A673 (cell line): ENCODE data around the gene LAMA5. TPM values are rescaled to one million over a fixed set of nuclear protein-coding genes. Genes with fewer than 3 reads are reported as not detected.

Source experiments
- BruUV-seq: library from RNA; stranded (reverse); fragments of 400-500 nt; replicated peaks from 2 replicates; lab custom pipeline; 2021; lab: Mats Ljungman, UMichigan
- CTCF ChIA-PET: fragments of 300-600 bp; sonication (Branson Sonifier 250); formaldehyde crosslinking; loops from one replicate; lab custom pipeline; 2022; ENCODE audit warnings: antibody characterized with exemption; lab: Charles Lee
- POLR2A ChIA-PET: fragments of 300-600 bp; sonication (Branson Sonifier 250); formaldehyde crosslinking; loops from one replicate; lab custom pipeline; 2022; ENCODE audit warnings: antibody characterized with exemption; ENCODE audit not compliant: low non-redundant PET; lab: Charles Lee
- DNase-seq: peaks from one replicate; pipeline ENCODE4 v3.0.0-alpha.2; 2015; ENCODE audit warnings: low spot score
- H3K27ac ChIP-seq: fragments of 200-600 bp; sonication (generic); 2 replicates; pipeline ENCODE4 v1.5.1; 2016; ENCODE audit warnings: mixed run types, low read depth, mild to moderate bottlenecking, mixed read lengths, antibody characterized with exemption, low read length; ENCODE audit not compliant: poor library complexity, severe bottlenecking
- H3K27me3 ChIP-seq: fragments of 200-600 bp; sonication (generic); replicated peaks from 2 replicates; pipeline ENCODE4 v1.6.1; 2017; ENCODE audit warnings: mixed run types, low read depth, mild to moderate bottlenecking, mixed read lengths, antibody characterized with exemption, low read length; ENCODE audit not compliant: insufficient read depth, poor library complexity
- H3K36me3 ChIP-seq: fragments of 200-600 bp; sonication (generic); 2 replicates; pipeline ENCODE4 v1.6.1; 2016; ENCODE audit warnings: mixed run types, mild to moderate bottlenecking, mixed read lengths, antibody characterized with exemption, low read length; ENCODE audit not compliant: insufficient read depth, poor library complexity, severe bottlenecking
- H3K4me1 ChIP-seq: fragments of 200-600 bp; sonication (generic); 2 replicates; pipeline ENCODE4 v1.6.1; 2017; ENCODE audit warnings: mixed run types, mild to moderate bottlenecking, mixed read lengths, antibody characterized with exemption, low read length; ENCODE audit not compliant: insufficient read depth, poor library complexity, severe bottlenecking
- H3K4me3 ChIP-seq: fragments of 200-600 bp; sonication (generic); 2 replicates; pipeline ENCODE4 v1.5.1; 2016; ENCODE audit warnings: low read depth, mixed run types, mild to moderate bottlenecking, mixed read lengths, low read length; ENCODE audit not compliant: poor library complexity, severe bottlenecking
- H3K9me3 ChIP-seq: fragments of 200-600 bp; sonication (generic); 2 replicates; pipeline ENCODE4 v1.6.1; 2016; ENCODE audit warnings: mixed run types, low read depth, mild to moderate bottlenecking, mixed read lengths, antibody characterized with exemption, low read length; ENCODE audit not compliant: poor library complexity, severe bottlenecking
- EZH2 ChIP-seq: fragments of 200-600 bp; sonication (generic); IDR thresholded peaks from 2 replicates; pipeline ENCODE4 v1.6.1; 2017; ENCODE audit warnings: borderline replicate concordance, low read depth, mild to moderate bottlenecking, mixed read lengths, antibody characterized with exemption, low read length; ENCODE audit not compliant: poor library complexity, severe bottlenecking
- intact Hi-C: fragments of 100-400 bp; cut with micrococcal nuclease; formaldehyde crosslinking; loops from one replicate; pipeline ENCODE4 v1.10.0; 2022; ENCODE audit not compliant: unreplicated experiment
- total RNA-seq: library from RNA; stranded (reverse); gene quantifications from 2 replicates; pipeline ENCODE4 v1.2.3, GENCODE V29; 2021
- TF ChIP-seq, protein P1 (sequence below): fragments of 300-800, 200-600 bp; sonication (generic); conservative IDR thresholded peaks from 2 replicates; pipeline ENCODE4 v1.5.1; 2017; ENCODE audit warnings: low read depth, mild to moderate bottlenecking, antibody characterized with exemption, low read length, moderate library complexity, mixed read lengths

LAMA5 gene
- total RNA-seq, 1 experiment from 2014 or later, result 4.2 TPM

DNA sequence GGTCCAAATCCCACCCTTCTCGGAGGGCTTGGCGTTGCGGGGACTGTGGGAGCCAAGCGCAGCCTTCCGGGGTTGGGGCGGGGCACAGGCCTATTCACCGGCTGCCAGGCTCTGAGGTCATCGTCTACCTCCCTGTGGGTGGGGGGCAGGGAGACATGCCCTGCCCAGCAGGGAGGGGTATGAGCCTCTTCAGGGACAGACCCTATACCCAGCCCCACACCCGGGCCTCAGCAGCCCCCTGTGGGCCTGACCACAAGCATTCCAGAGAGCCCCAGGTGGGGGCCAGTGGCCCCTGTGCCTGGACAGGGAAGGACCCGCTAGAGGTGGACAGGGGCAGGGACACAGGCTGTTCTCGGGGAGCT lies 11.6 kb downstream of the LAMA5 start:
- no peak for TF ChIP-seq EZH2
- TF ChIP-seq, protein P1, sequence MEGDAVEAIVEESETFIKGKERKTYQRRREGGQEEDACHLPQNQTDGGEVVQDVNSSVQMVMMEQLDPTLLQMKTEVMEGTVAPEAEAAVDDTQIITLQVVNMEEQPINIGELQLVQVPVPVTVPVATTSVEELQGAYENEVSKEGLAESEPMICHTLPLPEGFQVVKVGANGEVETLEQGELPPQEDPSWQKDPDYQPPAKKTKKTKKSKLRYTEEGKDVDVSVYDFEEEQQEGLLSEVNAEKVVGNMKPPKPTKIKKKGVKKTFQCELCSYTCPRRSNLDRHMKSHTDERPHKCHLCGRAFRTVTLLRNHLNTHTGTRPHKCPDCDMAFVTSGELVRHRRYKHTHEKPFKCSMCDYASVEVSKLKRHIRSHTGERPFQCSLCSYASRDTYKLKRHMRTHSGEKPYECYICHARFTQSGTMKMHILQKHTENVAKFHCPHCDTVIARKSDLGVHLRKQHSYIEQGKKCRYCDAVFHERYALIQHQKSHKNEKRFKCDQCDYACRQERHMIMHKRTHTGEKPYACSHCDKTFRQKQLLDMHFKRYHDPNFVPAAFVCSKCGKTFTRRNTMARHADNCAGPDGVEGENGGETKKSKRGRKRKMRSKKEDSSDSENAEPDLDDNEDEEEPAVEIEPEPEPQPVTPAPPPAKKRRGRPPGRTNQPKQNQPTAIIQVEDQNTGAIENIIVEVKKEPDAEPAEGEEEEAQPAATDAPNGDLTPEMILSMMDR, result no peak
- CTCF ChIA-PET, result no interaction called here
- Histone ChIP-seq H3K27ac (no peak overlapping the region), H3K9me3 (no peaks in the 10 kb centered on the region), H3K4me3 (no peak overlapping the region), H3K27me3 (no peaks in the 10 kb centered on the region), H3K36me3 (no peaks in the 10 kb centered on the region), H3K4me1 (no peaks in the 10 kb centered on the region)
- intact Hi-C loops, result no loop called here
- no TSS peak for BruUV-seq
- POLR2A ChIA-PET, result no interaction called here
- no peak for DNase-seq

DNA sequence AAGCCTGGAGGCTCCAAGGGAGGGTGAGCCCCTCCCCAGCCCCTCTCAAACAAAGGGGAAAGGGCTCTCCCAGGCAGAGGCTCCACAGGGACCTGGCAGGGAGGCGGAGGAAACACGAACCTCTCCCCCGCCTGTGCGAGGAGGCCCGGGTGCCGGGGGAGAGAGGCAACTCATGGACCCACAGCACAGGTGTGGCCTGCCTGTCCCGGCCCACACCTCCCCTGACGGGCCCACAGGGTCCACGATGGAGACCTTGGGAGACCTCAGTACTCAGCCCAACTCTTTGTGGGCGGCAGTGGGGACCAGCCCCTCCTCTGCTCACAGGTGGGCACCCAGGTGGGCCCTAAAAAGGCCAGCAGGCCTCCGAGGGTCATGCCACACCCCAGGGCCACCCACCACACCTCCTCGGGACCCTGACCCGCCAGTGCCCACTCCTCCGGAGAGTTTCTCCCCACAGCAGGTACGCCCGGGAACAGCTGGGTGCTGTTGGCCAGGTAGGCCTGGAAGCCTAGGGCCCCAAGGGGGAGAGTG lies 12.2 kb downstream of the LAMA5 start:
- H3K4me3 ChIP-seq, result no peak overlapping the region
- no peaks in the 10 kb centered on the region for H3K9me3 ChIP-seq
- H3K27me3 ChIP-seq, result no peaks in the 10 kb centered on the region
- intact Hi-C loops, result no loop called here
- no peak for DNase-seq
- ChIA-PET CTCF (no interaction called here), POLR2A (no interaction called here)
- H3K27ac ChIP-seq, result no peak overlapping the region
- BruUV-seq, result no TSS peak
- no peaks in the 10 kb centered on the region for H3K4me1 ChIP-seq
- H3K36me3 ChIP-seq, result no peaks in the 10 kb centered on the region
- no peak for TF ChIP-seq EZH2
- TF ChIP-seq, protein P1, result no peak

DNA sequence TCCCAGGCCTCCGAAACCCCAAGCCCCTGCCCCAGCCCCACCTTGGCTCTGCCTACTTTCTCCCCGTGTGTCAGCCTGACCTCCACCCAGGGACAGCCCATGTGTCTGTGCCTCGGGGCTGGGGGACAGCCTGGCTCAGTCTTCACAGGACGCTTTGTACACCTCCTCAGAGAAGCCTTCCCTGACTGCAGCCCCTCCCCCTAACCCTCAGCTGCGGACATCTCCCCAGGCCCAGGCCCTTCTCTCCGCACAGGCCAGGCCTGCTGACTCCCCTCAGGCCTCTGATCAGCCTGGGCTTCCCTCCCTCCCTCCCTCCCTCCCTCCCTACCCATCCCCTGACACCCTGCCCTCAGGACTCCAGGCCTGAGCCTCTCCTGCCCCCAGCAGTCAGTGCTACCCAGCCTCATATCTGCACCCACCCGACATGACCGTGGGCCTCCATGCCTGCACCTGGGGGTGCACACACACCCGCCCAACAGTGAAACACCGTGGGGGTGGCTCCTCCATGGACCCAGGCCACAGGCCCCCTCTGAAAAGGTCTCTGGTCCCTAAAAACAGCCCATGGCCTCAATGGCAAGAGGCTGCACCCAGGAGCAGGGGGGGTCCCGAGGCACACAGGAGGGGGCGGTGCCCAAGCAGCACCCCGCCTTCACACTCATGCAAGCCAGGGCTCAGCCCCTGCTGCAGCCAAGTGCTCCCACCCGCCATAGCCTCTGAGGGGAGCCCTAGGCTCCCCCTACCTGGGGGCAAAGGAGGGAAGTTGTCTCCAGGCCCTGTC lies 12.9 kb downstream of the LAMA5 start:
- no peaks in the 10 kb centered on the region for H3K9me3 ChIP-seq
- no peaks in the 10 kb centered on the region for H3K36me3 ChIP-seq
- no peaks in the 10 kb centered on the region for H3K4me1 ChIP-seq
- no TSS peak for BruUV-seq
- H3K4me3 ChIP-seq, result no peak overlapping the region
- no peak overlapping the region for H3K27ac ChIP-seq
- no peak for TF ChIP-seq EZH2
- TF ChIP-seq, protein P1, result no peak
- H3K27me3 ChIP-seq, result no peaks in the 10 kb centered on the region
- ChIA-PET POLR2A (no interaction called here), CTCF (no interaction called here)
- no peak for DNase-seq
- intact Hi-C loops, result no loop called here
